Ecto neural progenitor cell (in vitro differentiated cells): ENCODE measurements around the gene GALNT10.
A peak's percentile ranks its signal among the peaks of the same experiment; 100 is the strongest.

Experiments used
- DNase-seq: peaks from one replicate; pipeline ENCODE4 v3.0.0-alpha.2; 2018; ENCODE audit warnings: low spot score

GALNT10 gene

DNA sequence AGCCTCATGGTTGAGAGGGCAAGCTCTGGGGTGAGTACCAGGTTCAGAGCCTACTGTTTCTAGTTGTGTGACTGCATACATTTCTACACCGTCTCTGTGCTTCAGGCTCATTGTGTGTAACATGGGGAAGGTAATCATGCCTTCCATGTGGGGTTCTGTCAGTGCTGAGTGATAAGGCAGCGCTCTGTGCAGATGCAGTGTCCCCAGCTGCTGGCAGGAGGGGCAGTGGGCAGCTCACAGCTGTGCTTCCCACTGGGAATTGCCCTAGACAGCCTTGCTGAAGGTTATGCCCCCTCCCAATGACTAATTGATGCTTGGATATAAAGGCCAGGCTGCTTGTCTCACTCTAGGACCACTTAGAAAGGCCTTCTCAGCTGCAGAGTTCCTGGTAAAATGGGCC, 133.5 kb downstream of the GALNT10 start:
- DNase-seq: no peak

DNA sequence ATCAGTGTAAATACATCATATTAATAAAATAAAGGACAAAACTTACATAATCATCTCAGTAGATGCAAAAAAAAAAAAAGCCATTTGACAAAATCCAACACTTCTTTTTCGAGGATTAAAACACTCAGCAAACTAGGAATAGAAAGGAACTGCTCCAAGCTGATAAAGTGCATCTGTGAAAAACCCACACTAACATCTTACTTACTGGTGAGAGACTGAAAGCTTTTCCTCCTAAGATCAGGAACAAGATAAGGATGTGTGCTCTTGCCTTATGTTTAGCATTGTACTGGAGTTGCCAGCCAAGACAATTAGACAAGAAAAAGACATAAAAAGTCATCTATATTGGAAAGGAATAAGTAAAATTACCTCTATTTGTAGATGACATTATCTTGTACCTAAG, 135.0 kb downstream of the GALNT10 start:
- DNase-seq: no peak

DNA sequence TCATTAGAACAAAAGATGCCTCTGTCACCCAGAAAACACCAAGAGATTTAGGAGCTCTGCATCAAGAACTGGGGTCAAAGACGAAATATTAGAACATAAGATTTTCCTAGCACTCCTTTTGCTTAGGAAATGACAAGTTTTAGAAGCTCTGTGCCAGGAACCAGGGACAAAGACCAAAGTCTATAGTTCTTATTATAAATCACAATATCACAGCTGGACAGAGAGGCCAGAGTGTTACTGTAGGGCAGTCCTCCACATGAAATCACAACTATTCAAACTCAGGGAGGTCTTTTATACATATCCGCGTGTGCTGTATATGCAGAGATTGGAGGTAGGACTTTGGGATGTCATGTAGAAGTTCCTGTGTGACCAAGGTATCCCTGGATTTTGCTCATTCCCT, 138.5 kb downstream of the GALNT10 start:
- DNase-seq: no peak

DNA sequence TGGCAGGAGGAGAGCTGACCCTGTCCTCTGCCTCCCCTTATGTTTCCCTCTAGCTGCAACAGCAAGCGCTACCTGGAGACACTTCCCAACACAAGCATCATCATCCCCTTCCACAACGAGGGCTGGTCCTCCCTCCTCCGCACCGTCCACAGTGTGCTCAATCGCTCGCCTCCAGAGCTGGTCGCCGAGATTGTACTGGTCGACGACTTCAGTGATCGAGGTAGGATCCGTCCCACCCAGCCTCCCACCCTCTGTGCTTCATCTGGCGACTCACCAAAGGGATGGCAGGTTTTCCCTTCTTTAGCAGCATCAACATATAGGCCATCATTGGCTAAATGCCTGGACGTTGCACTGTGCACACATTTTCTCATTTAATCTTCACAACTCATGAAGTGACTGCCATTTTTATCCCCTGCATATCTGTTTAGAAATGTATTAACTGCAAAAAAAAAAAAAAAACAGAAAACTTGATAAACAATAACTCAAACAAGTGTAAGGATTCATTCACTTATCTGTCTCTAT, 139.0 kb downstream of the GALNT10 start:
- DNase-seq: no peak

DNA sequence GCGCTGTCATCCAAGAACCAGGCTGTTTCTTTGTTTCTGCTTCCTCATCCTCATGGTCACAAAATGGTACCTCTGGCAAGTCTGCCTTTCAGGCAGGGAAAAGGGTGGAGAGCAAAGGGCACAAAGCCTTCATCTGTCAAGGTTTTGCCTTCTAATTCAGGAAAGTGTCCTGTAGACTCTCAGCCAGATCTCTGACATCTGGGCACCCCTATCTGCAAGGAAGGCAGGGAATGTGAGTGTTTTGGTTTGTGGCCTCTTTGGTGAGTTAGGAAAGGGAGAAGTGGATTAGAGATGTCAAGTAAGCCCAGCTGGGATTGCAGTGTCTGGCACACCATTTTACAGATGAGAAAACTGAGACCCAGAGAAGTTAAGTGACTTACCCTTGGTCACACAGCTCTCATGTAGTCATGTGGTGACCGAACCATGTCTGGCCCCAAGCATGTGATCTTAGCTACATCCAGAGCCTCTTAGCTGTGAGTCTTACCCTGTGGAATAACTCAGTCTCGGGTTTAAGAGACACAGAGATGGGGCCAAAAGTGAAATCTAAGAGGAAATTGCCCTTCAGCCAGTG, 139.6 kb downstream of the GALNT10 start:
- no peak for DNase-seq

DNA sequence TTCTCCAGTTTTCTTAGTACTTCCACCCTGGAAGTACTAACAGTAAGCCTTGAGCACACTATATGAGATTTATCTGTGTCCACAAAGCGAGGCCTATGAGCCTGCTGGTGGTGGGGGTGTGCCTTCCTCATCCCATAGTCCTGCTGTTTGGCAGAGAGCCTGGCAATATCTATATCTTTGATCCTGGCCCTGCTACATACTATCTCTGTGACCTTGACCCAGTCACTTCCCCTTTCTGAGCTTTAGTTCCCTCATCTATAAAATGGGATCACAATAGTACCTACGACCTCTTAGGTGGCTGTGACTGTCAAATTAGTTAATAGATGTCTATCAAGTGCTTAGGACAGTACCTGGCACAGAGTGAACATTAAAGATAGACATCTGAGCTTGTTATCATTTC, 140.7 kb downstream of the GALNT10 start:
- no peak for DNase-seq

DNA sequence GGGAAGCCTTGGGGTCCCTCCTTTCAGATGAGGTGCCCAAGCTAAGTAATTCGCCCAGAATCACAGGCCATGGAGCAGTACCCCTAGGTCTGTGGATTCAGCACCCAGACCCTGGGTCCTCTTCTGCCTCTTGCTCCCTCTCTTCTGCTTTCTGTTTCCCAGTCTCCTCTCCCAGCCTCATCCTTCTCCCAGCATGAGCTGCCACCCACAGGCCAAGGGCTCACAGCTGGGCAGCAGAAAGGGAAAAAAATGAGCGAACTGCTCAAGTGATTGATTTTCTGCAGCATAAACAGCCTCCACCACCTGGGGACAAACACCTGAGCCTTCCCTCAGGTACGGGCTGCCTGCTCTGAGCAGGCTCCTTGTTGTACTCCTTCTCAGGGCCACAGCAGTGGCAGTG, 141.4 kb downstream of the GALNT10 start:
- no peak for DNase-seq

DNA sequence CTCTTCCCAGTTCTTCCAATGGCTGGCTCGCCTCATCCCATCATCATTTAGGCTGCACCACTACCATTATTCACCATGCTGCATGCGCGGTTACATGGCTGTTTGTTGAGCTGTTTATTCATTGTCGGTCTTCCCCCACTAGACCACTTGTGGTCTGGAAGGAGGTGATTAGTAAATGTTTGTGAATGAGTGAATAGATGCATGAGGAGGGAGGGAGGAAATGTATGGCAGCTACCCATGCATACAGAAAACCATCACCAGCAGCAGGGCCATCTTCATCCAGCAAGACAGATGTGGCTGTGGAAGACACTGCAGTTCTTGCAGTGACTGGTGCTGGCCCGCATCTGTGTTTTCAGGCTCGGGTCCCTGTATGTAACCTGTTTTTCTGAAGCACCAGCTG, 141.9 kb downstream of the GALNT10 start:
- no peak for DNase-seq

DNA sequence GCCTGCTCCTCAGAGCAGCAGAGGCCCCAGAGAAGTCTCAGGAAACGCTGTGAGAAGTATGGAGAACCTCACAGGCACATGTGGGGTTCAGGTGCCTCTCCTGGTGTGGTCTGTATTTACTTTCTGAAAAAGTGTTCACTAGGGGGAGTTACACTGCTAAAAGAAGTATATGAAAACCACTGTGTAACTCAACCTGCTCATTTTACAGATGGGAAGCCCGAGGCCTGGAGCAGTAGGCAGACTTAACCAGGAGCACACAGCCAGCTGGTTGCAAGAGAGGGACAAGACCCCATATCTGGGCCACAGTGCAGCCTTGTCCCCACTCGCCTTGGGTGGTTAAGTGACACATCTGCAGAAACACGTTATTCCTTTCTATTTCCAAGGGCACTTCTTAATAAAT, 142.5 kb downstream of the GALNT10 start:
- no peak for DNase-seq

DNA sequence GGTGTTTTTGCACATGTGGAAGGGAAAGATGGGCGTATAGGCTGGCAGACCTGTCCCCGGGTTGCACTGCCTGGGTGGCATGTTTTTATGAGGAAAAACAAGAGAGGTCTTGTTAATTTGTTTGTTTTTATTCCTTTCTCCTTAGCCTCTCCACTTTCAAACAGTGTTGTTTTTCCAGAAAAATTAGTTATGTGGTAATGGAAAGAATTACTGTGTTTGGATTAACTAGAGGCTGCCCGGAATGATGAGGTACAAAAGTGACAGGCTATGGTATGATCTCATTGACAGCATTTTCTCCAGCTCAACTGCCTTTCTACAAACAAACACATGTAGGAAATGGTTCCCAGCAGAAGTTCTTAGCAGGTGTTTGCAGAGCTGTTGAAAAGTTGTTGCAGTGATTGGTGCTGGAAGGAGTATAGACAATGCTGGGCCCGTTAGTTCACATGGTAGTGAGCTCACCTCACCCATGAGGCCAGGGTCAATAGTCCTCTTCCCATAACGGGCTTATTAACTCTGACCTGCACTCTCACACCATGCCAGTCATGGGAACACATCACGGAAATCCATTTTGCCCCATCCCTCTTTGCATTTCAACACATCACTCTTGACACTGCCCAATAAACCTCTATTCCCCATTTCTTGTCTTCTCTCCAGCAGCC, 144.0 kb downstream of the GALNT10 start:
- DNase-seq: no peak

DNA sequence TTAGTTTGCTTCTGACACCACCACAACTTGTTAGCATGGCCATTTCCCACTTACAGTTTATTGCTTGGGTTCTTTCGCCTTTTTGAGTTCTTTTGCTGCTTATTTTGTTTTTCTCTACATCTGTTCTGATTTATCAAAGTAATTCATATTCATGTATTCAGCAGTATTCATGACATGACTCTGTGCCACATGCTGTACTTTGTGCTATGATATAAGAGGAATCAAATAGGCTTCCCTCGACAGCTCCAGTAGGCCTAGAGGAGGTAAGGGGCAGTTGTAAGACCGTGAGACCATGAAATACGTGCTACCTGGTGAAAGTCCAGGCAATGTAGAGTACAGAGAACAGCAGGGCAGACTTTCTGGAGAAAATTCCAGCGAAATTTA, 144.5 kb downstream of the GALNT10 start:
- DNase-seq: no peak

DNA sequence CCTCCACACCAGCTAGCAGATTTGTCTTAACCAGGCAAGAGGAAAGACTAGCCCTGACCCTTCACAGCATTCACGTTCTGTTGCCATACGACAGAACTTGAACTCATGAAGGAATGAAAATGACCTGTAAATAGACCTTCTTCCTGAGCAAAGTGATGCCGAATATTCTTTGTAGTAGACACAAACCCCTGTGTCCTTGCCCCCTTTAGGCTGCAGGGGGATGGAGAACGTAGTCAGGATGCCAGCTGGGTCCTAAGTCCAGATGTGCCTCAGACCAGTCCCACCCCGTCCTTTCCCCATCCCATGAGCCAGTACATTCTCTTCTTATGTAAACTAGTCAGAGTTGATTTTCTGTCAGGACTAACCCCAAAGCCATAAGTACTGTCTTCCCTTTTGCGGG, 151.1 kb downstream of the GALNT10 start:
- DNase-seq: no peak

DNA sequence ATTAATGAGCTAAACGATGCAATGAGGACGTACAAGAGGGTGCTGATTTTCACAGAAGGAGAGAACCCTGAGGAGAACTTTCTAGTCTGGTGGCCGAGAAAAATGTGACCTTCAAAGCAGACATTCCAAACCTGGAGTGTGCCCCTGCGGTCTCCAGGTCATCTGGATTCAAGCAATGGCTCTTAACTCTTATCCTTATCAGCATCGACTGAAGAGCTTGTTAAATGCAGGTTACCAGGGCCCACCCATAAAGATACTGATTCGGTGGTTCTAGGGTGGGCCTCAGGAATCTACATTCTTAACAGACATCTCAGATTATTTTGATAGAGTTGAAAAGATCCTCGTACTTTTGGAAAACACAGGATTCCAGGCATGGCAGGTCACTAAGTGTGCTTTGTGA, 151.7 kb downstream of the GALNT10 start:
- no peak for DNase-seq

DNA sequence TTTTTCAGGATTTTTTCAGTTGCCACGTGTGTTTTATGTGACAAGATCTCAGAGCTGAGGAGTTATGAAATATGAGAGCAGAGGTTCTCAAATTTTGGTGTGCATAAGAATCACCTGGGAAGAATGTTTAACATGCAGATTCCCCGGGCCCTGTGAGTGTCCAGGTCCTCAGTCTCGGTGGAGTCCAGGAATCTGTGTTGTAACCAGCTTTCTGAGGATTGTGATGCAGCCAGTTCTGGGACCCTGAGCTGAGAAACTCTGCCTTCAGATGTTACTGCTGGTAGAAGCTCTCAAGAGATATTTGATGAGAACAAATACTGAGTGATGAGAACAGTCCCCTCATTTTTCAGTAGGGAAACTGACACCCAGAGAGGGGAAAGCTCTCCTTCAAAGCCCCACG, 152.4 kb downstream of the GALNT10 start:
- DNase-seq: no peak

DNA sequence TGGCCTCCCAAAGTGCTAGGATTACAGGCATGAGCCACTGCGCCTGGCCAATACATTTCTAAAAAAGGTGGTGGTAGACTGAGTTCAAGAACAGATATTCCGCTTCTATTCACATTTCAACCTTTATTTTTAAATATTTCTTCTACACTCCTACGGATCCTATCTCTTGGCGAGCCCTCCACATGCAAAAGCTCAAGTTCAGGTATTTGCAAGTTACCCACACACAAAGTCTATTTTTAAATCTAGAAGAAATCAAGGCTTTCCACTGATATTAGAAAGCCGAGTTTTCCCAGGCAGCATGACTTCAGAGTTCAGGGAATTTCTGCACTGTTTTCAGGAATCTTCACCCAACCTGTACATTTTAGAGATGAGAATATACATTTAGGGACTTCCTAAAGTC, 153.9 kb downstream of the GALNT10 start:
- DNase-seq: no peak

DNA sequence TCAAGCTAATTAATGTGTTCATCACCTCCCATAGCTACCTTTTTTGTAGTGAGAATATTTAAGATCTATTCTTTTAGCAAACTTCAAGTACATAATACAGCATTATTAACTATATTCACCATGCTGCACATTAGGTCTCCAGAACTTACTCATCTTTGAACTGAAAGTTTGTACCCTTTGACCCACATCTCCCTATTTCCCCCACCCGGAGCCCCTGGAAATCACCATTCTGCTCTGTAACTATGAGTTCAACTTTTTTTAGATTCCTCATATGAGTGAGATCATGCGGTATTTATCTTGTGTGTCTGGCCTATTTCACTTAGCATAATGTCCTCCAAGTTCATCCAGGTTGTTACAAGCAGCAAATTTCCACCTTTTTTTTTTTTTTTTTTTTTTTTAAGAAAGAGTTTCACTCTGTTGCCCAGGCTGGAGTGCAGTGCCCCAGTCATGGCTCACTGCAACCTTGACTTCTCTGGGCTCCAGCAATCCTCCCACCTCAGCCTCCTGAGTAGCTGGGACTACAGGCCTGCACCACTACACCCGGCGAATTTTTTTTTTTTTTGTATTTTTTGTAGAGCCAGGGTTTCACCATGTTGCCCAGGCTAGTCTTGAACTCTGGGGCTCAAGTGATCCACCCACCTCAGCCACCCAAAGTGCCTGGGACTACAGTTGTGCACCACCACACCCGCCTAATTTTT, 154.9 kb downstream of the GALNT10 start:
- DNase-seq: no peak

DNA sequence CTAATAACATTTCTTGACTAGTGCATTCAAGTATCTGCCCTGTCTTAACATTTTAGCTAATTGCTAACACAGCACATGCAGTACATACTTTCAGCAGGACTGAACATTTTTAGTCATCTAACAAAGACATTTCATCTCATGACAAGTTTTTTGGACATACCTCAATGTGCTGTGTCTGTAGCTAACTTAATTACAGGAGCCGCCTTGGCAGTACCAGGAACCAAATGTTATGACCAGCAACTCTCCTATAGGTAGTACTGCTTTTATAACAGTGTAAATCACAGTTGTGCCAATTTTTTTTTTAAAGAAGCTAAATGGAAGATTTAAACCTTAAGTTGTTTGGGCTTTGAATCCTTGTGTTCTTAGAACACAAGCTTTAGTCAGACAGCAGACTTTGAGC, 155.9 kb downstream of the GALNT10 start:
- DNase-seq: no peak

DNA sequence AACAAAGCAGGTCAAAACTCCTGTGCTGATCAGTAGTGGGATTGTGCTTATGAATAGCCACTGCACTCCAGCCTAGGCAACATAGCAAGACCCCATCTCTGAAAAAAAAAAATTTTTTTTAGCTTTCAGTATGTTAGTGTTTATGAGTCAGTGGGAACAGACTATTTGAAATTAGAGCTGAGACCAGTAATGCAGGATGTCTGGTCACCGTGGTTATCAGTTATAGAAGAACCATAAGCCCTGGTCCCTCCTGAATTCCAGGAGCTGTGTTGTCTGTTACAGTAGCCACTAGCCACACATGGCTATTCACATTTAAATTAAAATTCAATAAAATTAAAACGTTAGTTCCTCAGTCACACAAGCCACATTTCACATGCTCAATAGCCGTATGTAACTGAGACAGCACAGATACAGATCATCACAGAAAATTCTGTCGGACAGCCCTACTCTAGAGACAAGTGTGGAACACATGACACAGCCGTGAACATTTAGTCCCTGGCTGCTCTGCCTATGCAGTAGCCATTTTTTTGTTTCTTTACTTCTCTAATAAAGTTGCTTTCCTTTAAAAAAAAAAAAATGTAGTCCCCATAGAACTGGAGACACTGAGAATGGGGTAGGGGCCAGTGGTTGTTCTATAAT, 159.2 kb downstream of the GALNT10 start:
- no peak for DNase-seq

DNA sequence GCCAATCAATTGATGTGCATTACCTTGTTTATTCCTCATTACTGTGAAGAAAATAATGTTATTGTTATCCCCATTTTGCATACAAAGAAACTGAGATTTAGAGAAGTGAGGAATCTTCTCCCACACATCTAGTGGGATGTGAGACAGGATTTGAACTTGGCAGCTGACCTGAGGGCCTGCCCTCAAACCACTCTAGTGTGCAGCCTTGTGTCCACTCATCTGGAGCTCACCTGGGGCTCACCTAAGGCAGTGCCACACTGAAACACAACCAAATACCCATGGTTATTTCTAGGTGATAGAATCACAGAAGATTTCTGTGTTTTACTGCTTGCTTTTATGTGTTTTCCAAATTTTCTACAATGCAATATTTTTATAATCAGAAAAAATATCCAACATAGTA, 160.6 kb downstream of the GALNT10 start:
- DNase-seq: no peak

DNA sequence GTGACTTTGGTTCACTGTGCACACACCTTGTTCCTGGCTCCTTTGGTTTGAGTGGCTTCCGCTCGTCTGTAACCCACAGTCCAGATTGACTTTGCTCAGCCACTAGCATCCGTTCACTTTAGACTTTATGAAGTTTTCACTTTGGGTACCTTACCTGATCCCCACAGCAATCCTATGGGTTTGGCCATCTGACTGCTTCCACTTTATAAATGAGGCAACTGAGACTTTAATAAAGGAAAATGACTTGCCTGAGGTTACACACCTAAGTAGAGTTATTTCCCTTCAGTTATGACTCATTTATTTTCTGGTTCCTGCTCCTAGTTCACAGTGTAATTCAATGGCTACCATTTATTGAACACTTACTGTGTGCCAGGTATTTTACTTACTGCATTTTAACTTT, 161.0 kb downstream of the GALNT10 start:
- DNase-seq: no peak

DNA sequence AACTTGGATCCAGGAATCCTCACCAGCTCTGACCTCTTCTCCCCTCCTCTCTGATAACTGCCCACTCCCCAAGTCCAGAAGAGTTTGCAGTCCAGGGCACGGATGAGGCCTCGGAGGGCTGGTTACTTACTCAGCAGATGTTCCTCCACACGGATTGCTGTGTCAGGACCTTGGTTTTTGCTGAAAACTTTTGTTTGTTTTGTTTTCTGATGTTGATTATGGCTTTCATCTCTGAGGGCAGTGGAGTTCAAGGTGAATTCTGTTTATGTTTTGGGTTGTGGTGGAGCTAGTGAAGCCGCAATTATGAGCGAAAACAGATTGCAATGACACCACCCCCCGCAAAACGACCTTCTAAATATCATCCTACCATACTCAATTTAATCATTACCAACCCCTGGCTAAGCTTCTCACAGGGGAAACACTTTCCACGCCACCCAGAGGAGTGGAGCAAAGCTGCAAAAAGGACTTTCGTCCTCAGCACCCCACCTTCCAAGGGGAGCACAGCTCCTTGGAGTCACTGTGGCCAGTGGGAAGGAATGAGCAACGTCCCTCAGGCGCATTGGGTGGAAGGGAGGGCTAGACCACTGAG, 162.5 kb downstream of the GALNT10 start:
- DNase-seq: no peak

DNA sequence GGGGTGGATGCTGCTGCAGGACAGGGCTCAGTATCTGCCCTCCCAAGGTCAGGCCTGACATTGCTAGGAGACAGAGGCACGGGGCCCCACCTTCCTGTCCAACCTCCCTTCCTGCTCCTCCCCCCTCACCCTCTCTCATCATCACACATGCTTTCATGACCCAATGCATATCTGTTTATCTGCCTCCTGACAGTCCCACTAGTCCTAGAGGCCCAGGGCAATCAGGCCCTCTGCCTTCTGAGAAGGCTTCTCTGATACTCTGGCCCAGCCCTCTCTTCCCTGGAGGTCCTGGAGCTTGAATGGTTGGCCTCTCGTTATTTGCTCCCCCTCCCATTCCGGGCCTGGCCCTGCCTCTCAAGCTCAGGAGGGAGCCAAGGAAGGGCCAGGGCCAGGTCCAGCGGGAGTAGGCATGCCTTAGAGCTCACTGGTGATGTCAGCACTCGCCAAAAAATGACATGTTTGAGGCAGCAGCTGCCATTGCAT, 164.6 kb downstream of the GALNT10 start:
- peak; percentile 54 for DNase-seq
